ENCODE results near the gene KIAA1958.

- TF ChIP-seq CTCF (IDR thresholded peaks at IDR 0.05) (no peak), POLR2A (IDR thresholded peaks at IDR 0.05) (no peak)
Measured at GRCh38 chr9:112548051-112548440, 61.4 kb downstream of the KIAA1958 start.

Data from body of pancreas (tissue), 4 donors.